SK-N-SH (cell line): ENCODE measurements around the gene KBTBD4. TPM values are rescaled to one million over a fixed set of nuclear protein-coding genes. Genes with fewer than 3 reads are reported as not detected.

Experiments used
- CTCF ChIA-PET: fragments of 300-600, 350-600 bp; formaldehyde crosslinking; extraction: SDS; loops from one replicate; lab custom pipeline; 2021; lab: Yijun Ruan, JAX
- POLR2A ChIA-PET: fragments of 350-600 bp; sonication (Branson Sonifier 250); formaldehyde crosslinking; extraction: SDS; loops from one replicate; lab custom pipeline; 2020; ENCODE audit warnings: antibody characterized with exemption, inconsistent platforms; lab: Yijun Ruan, JAX
- DNase-seq: peaks from one replicate; pipeline ENCODE4 v3.0.0; 2012
- H2AFZ ChIP-seq: fragments of 200-600 bp; sonication (generic); 2 replicates; pipeline ENCODE4 v1.8.1; 2016; ENCODE audit warnings: antibody characterized with exemption, mild to moderate bottlenecking, low read depth
- H3F3A ChIP-seq: fragments of 200-600 bp; sonication (generic); replicated peaks from 2 replicates; pipeline ENCODE3; 2016; ENCODE audit warnings: antibody characterized with exemption, mild to moderate bottlenecking; ENCODE audit not compliant: insufficient read depth
- H3K27ac ChIP-seq, 2 experiments: fragments of 200-500 bp in 1 of 2; fragments of 200-600 bp in 1 of 2; sonication (Bioruptor generic) in 1 of 2; sonication (generic), shearing (Covaris generic) in 1 of 2; 2 replicates each; pipeline versions ENCODE4 v1.5.1 to v1.6.1; 2014 to 2016; ENCODE audit warnings: low read depth in 2 of 2, inconsistent platforms in 1 of 2, low read length in 1 of 2, mild to moderate bottlenecking in 1 of 2, mixed read lengths in 1 of 2
- H3K27me3 ChIP-seq: fragments of 200-600 bp; sonication (generic), shearing (Covaris generic); 2 replicates; pipeline ENCODE4 v1.6.1; 2016; ENCODE audit warnings: mixed run types; ENCODE audit not compliant: insufficient read depth
- H3K36me3 ChIP-seq, 2 experiments: fragments of 200-500 bp in 1 of 2; fragments of 200-600 bp in 1 of 2; sonication (Bioruptor generic) in 1 of 2; sonication (generic) in 1 of 2; replicated peaks in 1 of 2; 2 replicates each; pipeline versions ENCODE3 to v1.5.1; 2014 to 2016; ENCODE audit warnings: low read length in 1 of 2, mild to moderate bottlenecking in 1 of 2; ENCODE audit not compliant: insufficient read depth in 2 of 2, control insufficient read depth in 1 of 2
- H3K4me1 ChIP-seq, 2 experiments: fragments of 200-500 bp in 1 of 2; fragments of 200-600 bp in 1 of 2; sonication (Bioruptor generic) in 1 of 2; sonication (generic), shearing (Covaris generic) in 1 of 2; 2 replicates each; pipeline versions ENCODE4 v1.5.1 to v1.6.1; 2014 to 2016; ENCODE audit warnings: low read depth in 1 of 2, low read length in 1 of 2, mixed run types in 1 of 2; ENCODE audit not compliant: insufficient read depth in 2 of 2, control insufficient read depth in 1 of 2
- H3K4me2 ChIP-seq: fragments of 200-600 bp; sonication (generic), shearing (Covaris generic); 2 replicates; pipeline ENCODE4 v1.6.1; 2017; ENCODE audit warnings: mixed run types
- H3K4me3 ChIP-seq, 2 experiments: fragments of 200-500 bp in 1 of 2; fragments of 200-600 bp in 1 of 2; sonication (Bioruptor generic) in 1 of 2; sonication (generic), shearing (Covaris generic) in 1 of 2; 2 replicates each; pipeline versions ENCODE4 v1.5.1 to v1.8.1; 2014 to 2016; ENCODE audit warnings: low read depth in 2 of 2, inconsistent platforms in 1 of 2, low read length in 1 of 2, mild to moderate bottlenecking in 1 of 2, mixed read lengths in 1 of 2, moderate library complexity in 1 of 2
- H3K79me2 ChIP-seq: fragments of 200-600 bp; sonication (generic); 2 replicates; pipeline ENCODE4 v1.8.1; 2017; ENCODE audit warnings: mild to moderate bottlenecking; ENCODE audit not compliant: insufficient read depth
- H3K9ac ChIP-seq: fragments of 200-600 bp; sonication (generic); 2 replicates; pipeline ENCODE4 v1.6.1; 2017; ENCODE audit warnings: mixed run types
- H3K9me2 ChIP-seq: fragments of 200-600 bp; sonication (generic); 2 replicates; pipeline ENCODE4 v1.6.1; 2017; ENCODE audit warnings: mixed run types
- H3K9me3 ChIP-seq: fragments of 200-600 bp; sonication (generic); 2 replicates; pipeline ENCODE4 v1.6.1; 2017; ENCODE audit warnings: mixed run types, mild to moderate bottlenecking, moderate library complexity
- H4K20me1 ChIP-seq: fragments of 200-600 bp; sonication (generic); 2 replicates; pipeline ENCODE4 v1.6.1; 2017; ENCODE audit warnings: mild to moderate bottlenecking, mixed run types; ENCODE audit not compliant: insufficient read depth
- CHD2 ChIP-seq: fragments of 150-350 bp; IDR thresholded peaks from 2 replicates; pipeline ENCODE4 v1.6.1; 2018; ENCODE audit warnings: low read length; ENCODE audit not compliant: partially characterized antibody
- FOSL2 ChIP-seq: IDR thresholded peaks from 2 replicates; pipeline ENCODE4 v1.4.0; 2012; ENCODE audit warnings: low read depth, mild to moderate bottlenecking, moderate library complexity, borderline replicate concordance
- FOXM1 ChIP-seq: IDR thresholded peaks from 2 replicates; pipeline ENCODE4 v1.4.0; 2012; ENCODE audit warnings: low read depth, mild to moderate bottlenecking
- GABPA ChIP-seq: IDR thresholded peaks from 2 replicates; pipeline ENCODE4 v1.4.0; 2012; ENCODE audit warnings: low read depth, mild to moderate bottlenecking
- GATA2 ChIP-seq: sonication (generic); formaldehyde crosslinking; IDR thresholded peaks from 2 replicates; pipeline ENCODE4 v1.5.0; 2020; ENCODE audit warnings: mild to moderate bottlenecking, missing genetic modification reagents
- JUND ChIP-seq: IDR thresholded peaks from 2 replicates; pipeline ENCODE4 v1.4.0; 2012
- MEF2A ChIP-seq: IDR thresholded peaks from 2 replicates; pipeline ENCODE4 v1.4.0; 2012; ENCODE audit warnings: low read depth, borderline replicate concordance
- MXI1 ChIP-seq: IDR thresholded peaks from 2 replicates; pipeline ENCODE4 v1.6.1; 2012; ENCODE audit warnings: mild to moderate bottlenecking, low read depth, low read length, improper control_type of control experiment
- POLR2AphosphoS5 ChIP-seq: IDR thresholded peaks from 2 replicates; pipeline ENCODE4 v1.6.1; 2012; ENCODE audit warnings: low read depth, low read length
- SIN3A ChIP-seq: IDR thresholded peaks from 2 replicates; pipeline ENCODE4 v1.6.1; 2012; ENCODE audit warnings: low read depth, mild to moderate bottlenecking, low read length, moderate library complexity, borderline replicate concordance
- TCF12 ChIP-seq: IDR thresholded peaks from 2 replicates; pipeline ENCODE4 v1.4.0; 2012
- TEAD4 ChIP-seq: IDR thresholded peaks from 2 replicates; pipeline ENCODE4 v1.4.0; 2012; ENCODE audit warnings: mild to moderate bottlenecking, borderline replicate concordance; ENCODE audit not compliant: insufficient read depth
- WGBS: methylation state at CpG from one replicate; pipeline ENCODE4 v1.1.6; 2017; ENCODE audit warnings: low lambda C conversion rate; 5-methylcytosine and 5-hydroxymethylcytosine counted together
- polyA plus RNA-seq, 3 experiments: library from polyadenylated mRNA; depleted of rRNA; stranded (reverse); fragments of >200 nt; gene quantifications; 2 replicates each; pipeline ENCODE4 v1.2.3, GENCODE V29; 2012
- TF ChIP-seq, protein P1 (sequence below): fragments of 150-350 bp; IDR thresholded peaks from 2 replicates; pipeline ENCODE4 v1.6.1; 2016; ENCODE audit warnings: mild to moderate bottlenecking, low read depth, low read length
- TF ChIP-seq, protein P2 (sequence below): IDR thresholded peaks from 2 replicates; pipeline ENCODE4 v1.4.0; 2012; ENCODE audit warnings: low read depth, borderline replicate concordance
- TF ChIP-seq, protein P3 (sequence below): IDR thresholded peaks from 2 replicates; pipeline ENCODE4 v1.4.0; 2012; ENCODE audit warnings: low read depth, borderline replicate concordance
- TF ChIP-seq, protein P4 (sequence below): IDR thresholded peaks from 2 replicates; pipeline ENCODE4 v1.4.0; 2012; ENCODE audit warnings: low read depth
- TF ChIP-seq, protein P5 (sequence below): IDR thresholded peaks from 2 replicates; pipeline ENCODE4; 2012
- TF ChIP-seq, protein P6 (sequence below): fragments of 150-350 bp; IDR thresholded peaks from 2 replicates; pipeline ENCODE4 v1.6.1; 2017; ENCODE audit warnings: antibody characterized with exemption, low read length, low read depth, borderline replicate concordance

KBTBD4 gene
- polyA plus RNA-seq, 1 of the 3 experiments (the other 2 are of a cell fraction), result 16.8 TPM

DNA sequence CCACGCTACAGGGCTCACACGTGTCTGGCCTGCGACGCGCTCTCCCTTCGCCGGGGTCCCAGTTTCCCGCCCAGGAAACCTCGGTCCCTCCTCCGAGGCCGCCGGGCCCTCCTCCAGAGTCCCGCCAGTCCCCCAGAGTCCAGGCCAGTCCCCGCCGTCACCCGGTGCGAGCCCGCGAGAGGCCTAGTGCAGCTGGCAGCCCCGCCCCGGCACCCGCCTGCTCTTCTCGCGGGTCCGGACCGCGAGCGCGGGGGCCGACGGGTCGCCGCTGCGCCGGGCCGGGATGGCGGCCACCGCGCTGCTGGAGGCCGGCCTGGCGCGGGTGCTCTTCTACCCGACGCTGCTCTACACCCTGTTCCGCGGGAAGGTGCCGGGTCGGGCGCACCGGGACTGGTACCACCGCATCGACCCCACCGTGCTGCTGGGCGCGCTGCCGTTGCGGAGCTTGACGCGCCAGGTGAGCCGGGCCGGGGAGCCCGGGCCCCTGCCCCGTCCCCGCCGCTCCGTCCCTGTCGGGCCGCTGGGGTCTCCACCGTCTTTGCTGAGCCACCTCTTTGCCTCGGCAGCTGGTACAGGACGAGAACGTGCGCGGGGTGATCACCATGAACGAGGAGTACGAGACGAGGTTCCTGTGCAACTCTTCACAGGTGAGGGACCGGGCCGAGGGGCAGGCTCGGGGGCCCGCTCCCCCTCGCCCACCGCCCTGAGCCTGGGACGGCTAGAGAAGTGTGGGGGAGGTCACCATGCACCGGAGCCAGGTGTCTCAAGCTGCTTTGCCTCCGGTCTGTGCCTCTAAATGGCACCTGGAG, 13.2 kb downstream of the KBTBD4 start, which contains the start of gene PTPMT1 (continued):
- TF ChIP-seq, protein P1, sequence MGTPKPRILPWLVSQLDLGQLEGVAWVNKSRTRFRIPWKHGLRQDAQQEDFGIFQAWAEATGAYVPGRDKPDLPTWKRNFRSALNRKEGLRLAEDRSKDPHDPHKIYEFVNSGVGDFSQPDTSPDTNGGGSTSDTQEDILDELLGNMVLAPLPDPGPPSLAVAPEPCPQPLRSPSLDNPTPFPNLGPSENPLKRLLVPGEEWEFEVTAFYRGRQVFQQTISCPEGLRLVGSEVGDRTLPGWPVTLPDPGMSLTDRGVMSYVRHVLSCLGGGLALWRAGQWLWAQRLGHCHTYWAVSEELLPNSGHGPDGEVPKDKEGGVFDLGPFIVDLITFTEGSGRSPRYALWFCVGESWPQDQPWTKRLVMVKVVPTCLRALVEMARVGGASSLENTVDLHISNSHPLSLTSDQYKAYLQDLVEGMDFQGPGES, result no peak
- no peak for TF ChIP-seq TEAD4
- TF ChIP-seq FOXM1, result no peak
- TF ChIP-seq, protein P2, sequence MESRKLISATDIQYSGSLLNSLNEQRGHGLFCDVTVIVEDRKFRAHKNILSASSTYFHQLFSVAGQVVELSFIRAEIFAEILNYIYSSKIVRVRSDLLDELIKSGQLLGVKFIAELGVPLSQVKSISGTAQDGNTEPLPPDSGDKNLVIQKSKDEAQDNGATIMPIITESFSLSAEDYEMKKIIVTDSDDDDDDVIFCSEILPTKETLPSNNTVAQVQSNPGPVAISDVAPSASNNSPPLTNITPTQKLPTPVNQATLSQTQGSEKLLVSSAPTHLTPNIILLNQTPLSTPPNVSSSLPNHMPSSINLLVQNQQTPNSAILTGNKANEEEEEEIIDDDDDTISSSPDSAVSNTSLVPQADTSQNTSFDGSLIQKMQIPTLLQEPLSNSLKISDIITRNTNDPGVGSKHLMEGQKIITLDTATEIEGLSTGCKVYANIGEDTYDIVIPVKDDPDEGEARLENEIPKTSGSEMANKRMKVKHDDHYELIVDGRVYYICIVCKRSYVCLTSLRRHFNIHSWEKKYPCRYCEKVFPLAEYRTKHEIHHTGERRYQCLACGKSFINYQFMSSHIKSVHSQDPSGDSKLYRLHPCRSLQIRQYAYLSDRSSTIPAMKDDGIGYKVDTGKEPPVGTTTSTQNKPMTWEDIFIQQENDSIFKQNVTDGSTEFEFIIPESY, result peak; percentile 94
- TF ChIP-seq, protein P3, sequence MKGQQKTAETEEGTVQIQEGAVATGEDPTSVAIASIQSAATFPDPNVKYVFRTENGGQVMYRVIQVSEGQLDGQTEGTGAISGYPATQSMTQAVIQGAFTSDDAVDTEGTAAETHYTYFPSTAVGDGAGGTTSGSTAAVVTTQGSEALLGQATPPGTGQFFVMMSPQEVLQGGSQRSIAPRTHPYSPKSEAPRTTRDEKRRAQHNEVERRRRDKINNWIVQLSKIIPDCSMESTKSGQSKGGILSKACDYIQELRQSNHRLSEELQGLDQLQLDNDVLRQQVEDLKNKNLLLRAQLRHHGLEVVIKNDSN, result no peak
- TF ChIP-seq, all 33 proteins: peak for 8

DNA sequence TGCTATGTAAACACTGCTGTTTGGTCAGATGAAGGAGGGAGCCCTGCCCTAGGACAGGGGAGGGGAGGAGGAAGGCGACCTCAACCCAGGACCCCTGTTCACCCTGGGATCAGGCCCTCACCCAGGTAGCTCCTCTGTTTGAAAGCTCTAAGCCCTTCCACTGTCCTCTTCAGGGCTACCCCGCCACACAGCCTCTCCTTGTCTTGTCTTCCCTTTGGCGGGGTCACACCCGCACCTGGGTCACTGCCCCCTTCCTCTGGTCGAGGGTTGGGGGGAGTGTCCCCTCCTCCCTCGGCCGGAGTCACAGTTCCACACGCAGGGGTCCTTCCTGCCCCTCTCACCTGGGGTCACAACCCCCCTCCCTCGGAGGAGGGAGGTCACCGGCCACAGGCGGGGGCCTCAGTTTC, 13.8 kb downstream of the KBTBD4 start:
- Histone ChIP-seq H3F3A (no peaks in the 10 kb centered on the region), H3K9ac (peak overlapping the region; percentile 96), H3K4me2 (peak overlapping the region; percentile 97), H3K79me2 (peaks cover 53% of the 10 kb centered on the region), H3K4me1 (peaks cover 0 to 3% of the 10 kb centered on the region in 2 experiments; a peak in 3 of 4 replicates), H3K9me3 (no peaks in the 10 kb centered on the region), H3K36me3 (peaks cover 0 to 4% of the 10 kb centered on the region in 2 experiments), H3K9me2 (no peaks in the 10 kb centered on the region), H2AFZ (peak overlapping the region; percentile 98), H3K27me3 (no peaks in the 10 kb centered on the region), H4K20me1 (no peaks in the 10 kb centered on the region), H3K4me3 (peak overlapping the region; percentile 68 to 97), H3K27ac (peak overlapping the region; percentile 38 to 40; a peak in 2 of 4 replicates)
- ChIA-PET CTCF (interaction anchor here (0.6 to 4.0 kb wide), 4 partner anchors 11 to 516 kb away, joined by 3 to 21 read pairs (median 4); partner anchors contain the start of gene CELF1), POLR2A (interaction anchor here (0.9 to 3.7 kb wide), 6 partner anchors 12 to 155 kb away, joined by 3 to 18 read pairs (median 4); partner anchors contain the start of genes CELF1, KBTBD4 and NDUFS3)
- TF ChIP-seq SIN3A (no peak), MEF2A (no peak), CHD2 (no peak), TEAD4 (no peak), JUND (no peak), TCF12 (no peak), FOXM1 (no peak), GATA2 (no peak), POLR2AphosphoS5 (no peak), GABPA (no peak), FOSL2 (no peak), MXI1 (no peak)
- TF ChIP-seq, protein P4, sequence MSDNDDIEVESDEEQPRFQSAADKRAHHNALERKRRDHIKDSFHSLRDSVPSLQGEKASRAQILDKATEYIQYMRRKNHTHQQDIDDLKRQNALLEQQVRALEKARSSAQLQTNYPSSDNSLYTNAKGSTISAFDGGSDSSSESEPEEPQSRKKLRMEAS, result no peak
- TF ChIP-seq, protein P5, sequence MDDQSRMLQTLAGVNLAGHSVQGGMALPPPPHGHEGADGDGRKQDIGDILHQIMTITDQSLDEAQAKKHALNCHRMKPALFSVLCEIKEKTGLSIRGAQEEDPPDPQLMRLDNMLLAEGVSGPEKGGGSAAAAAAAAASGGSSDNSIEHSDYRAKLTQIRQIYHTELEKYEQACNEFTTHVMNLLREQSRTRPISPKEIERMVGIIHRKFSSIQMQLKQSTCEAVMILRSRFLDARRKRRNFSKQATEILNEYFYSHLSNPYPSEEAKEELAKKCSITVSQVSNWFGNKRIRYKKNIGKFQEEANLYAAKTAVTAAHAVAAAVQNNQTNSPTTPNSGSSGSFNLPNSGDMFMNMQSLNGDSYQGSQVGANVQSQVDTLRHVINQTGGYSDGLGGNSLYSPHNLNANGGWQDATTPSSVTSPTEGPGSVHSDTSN, result no peak
- TF ChIP-seq, protein P1, result no peak
- TF ChIP-seq, protein P6, sequence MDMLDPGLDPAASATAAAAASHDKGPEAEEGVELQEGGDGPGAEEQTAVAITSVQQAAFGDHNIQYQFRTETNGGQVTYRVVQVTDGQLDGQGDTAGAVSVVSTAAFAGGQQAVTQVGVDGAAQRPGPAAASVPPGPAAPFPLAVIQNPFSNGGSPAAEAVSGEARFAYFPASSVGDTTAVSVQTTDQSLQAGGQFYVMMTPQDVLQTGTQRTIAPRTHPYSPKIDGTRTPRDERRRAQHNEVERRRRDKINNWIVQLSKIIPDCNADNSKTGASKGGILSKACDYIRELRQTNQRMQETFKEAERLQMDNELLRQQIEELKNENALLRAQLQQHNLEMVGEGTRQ, result no peak
- TF ChIP-seq, protein P3, result no peak
- 32% methylated on average over 6 of the region's 11 CpGs for WGBS
- peak; percentile 43 for DNase-seq
